H9 (cell line): Measurements from ENCODE around the gene ARHGAP30. TPM values are rescaled to one million over a fixed set of nuclear protein-coding genes. Genes with fewer than 3 reads are reported as not detected.

ENCODE experiments used
- DNase-seq: peaks from one replicate; pipeline ENCODE4 v3.0.0-alpha.2; 2017
- H2AFZ ChIP-seq: one replicate; pipeline ENCODE4 v1.6.1; 2013; ENCODE audit warnings: mild to moderate bottlenecking, low read length, control low read depth, moderate library complexity
- H2AK5ac ChIP-seq: 2 replicates; pipeline ENCODE4 v1.6.1; 2013; ENCODE audit warnings: low read length, control low read depth, mixed read lengths; ENCODE audit not compliant: insufficient read length
- H2BK120ac ChIP-seq: one replicate; pipeline ENCODE4 v1.6.1; 2013; ENCODE audit warnings: low read depth, mild to moderate bottlenecking, low read length, control low read depth, inconsistent platforms; ENCODE audit not compliant: poor library complexity, severe bottlenecking
- H2BK12ac ChIP-seq: 2 replicates; pipeline ENCODE4 v1.6.1; 2013; ENCODE audit warnings: low read length, control low read depth, mixed read lengths, low read depth; ENCODE audit not compliant: insufficient read length
- H2BK15ac ChIP-seq: 2 replicates; pipeline ENCODE4 v1.6.1; 2013; ENCODE audit warnings: low read depth, low read length, control low read depth
- H2BK20ac ChIP-seq: one replicate; pipeline ENCODE4 v1.6.1; 2013; ENCODE audit warnings: low read depth, mild to moderate bottlenecking, low read length, control low read depth, inconsistent platforms; ENCODE audit not compliant: poor library complexity, severe bottlenecking
- H2BK5ac ChIP-seq: 2 replicates; pipeline ENCODE4 v1.6.1; 2013; ENCODE audit warnings: low read length, control low read depth, mixed read lengths; ENCODE audit not compliant: insufficient read length
- H3K14ac ChIP-seq: 2 replicates; pipeline ENCODE4 v1.6.1; 2013; ENCODE audit warnings: low read length, control low read depth; ENCODE audit not compliant: insufficient read depth
- H3K18ac ChIP-seq: 2 replicates; pipeline ENCODE4 v1.6.1; 2013; ENCODE audit warnings: low read depth, mild to moderate bottlenecking, mixed read lengths, low read length, control low read depth; ENCODE audit not compliant: insufficient read length
- H3K23ac ChIP-seq: 2 replicates; pipeline ENCODE4 v1.6.1; 2013; ENCODE audit warnings: low read length, control low read depth, mixed read lengths, low read depth; ENCODE audit not compliant: insufficient read length
- H3K23me2 ChIP-seq: 2 replicates; pipeline ENCODE4 v1.6.1; 2013; ENCODE audit warnings: low read depth, mild to moderate bottlenecking, mixed read lengths, low read length, control low read depth; ENCODE audit not compliant: insufficient read length, poor library complexity, severe bottlenecking
- H3K27ac ChIP-seq: 2 replicates; pipeline ENCODE4 v1.5.1; 2013; ENCODE audit warnings: low read length, control low read depth, mixed read lengths, low read depth; ENCODE audit not compliant: insufficient read length
- H3K27me3 ChIP-seq: 2 replicates; pipeline ENCODE4 v1.6.1; 2013; ENCODE audit warnings: low read length, control low read depth, inconsistent platforms; ENCODE audit not compliant: insufficient read depth
- H3K4ac ChIP-seq: 2 replicates; pipeline ENCODE4 v1.6.1; 2013; ENCODE audit warnings: low read depth, mild to moderate bottlenecking, control low read depth, inconsistent platforms, low read length, moderate library complexity
- H3K4me1 ChIP-seq: 2 replicates; pipeline ENCODE4 v1.6.1; 2013; ENCODE audit warnings: low read length, control low read depth, inconsistent platforms; ENCODE audit not compliant: insufficient read depth
- H3K4me2 ChIP-seq: 2 replicates; pipeline ENCODE4 v1.6.1; 2013; ENCODE audit warnings: low read length, control low read depth, mixed read lengths; ENCODE audit not compliant: insufficient read length, insufficient read depth
- H3K56ac ChIP-seq: 2 replicates; pipeline ENCODE4 v1.6.1; 2013; ENCODE audit warnings: low read depth, mild to moderate bottlenecking, mixed read lengths, low read length, control low read depth; ENCODE audit not compliant: insufficient read length
- H3K79me1 ChIP-seq: 2 replicates; pipeline ENCODE4 v1.6.1; 2013; ENCODE audit warnings: low read depth, mild to moderate bottlenecking, moderate library complexity, low read length, control low read depth, inconsistent platforms; ENCODE audit not compliant: insufficient read depth, poor library complexity, severe bottlenecking
- H3K79me2 ChIP-seq: 2 replicates; pipeline ENCODE4 v1.6.1; 2013; ENCODE audit warnings: low read length, control low read depth, inconsistent platforms; ENCODE audit not compliant: insufficient read depth
- H3K9ac ChIP-seq: 2 replicates; pipeline ENCODE4 v1.6.1; 2013; ENCODE audit warnings: low read length, control low read depth, mixed read lengths; ENCODE audit not compliant: insufficient read length; ENCODE audit errors: extremely low read depth
- H3K9me3 ChIP-seq: one replicate; pipeline ENCODE4 v1.6.1; 2013; ENCODE audit warnings: low read depth, low read length, inconsistent platforms; ENCODE audit not compliant: control insufficient read depth
- H3T11ph ChIP-seq: one replicate; pipeline ENCODE4 v1.6.1; 2013; ENCODE audit warnings: mild to moderate bottlenecking, low read length, control low read depth, inconsistent platforms
- H4K20me1 ChIP-seq: one replicate; pipeline ENCODE4 v1.6.1; 2013; ENCODE audit not compliant: control insufficient read depth, insufficient read length, insufficient read depth
- H4K5ac ChIP-seq: 2 replicates; pipeline ENCODE4 v1.6.1; 2013; ENCODE audit warnings: low read depth, mild to moderate bottlenecking, mixed read lengths, low read length, control low read depth; ENCODE audit not compliant: insufficient read length
- H4K8ac ChIP-seq: replicated peaks from 2 replicates; pipeline ENCODE4 v1.6.1; 2013; ENCODE audit warnings: low read length, control low read depth, mixed read lengths, low read depth; ENCODE audit not compliant: insufficient read length
- H4K91ac ChIP-seq: 2 replicates; pipeline ENCODE4 v1.6.1; 2013; ENCODE audit warnings: low read depth, mild to moderate bottlenecking, moderate library complexity, mixed read lengths, low read length, control low read depth; ENCODE audit not compliant: insufficient read length
- H3K27ac Mint-ChIP-seq, 3 experiments: 2 replicates in 2 of 3; 3 replicates in 1 of 3; pipeline ENCODE4 v1.8.0; 2020 to 2021; ENCODE audit warnings: mixed read lengths in 3 of 3, mild to moderate bottlenecking in 1 of 3, moderate library complexity in 1 of 3
- H3K27me3 Mint-ChIP-seq: 2 replicates; pipeline ENCODE4 v1.8.0; 2021; ENCODE audit warnings: low read depth, mild to moderate bottlenecking, moderate library complexity, mixed read lengths
- H3K36me3 Mint-ChIP-seq, 3 experiments: 2 replicates in 2 of 3; 3 replicates in 1 of 3; pipeline ENCODE4 v1.8.0; 2020 to 2021; ENCODE audit warnings: low read depth in 3 of 3, mixed read lengths in 3 of 3; ENCODE audit not compliant: insufficient read depth in 1 of 3
- H3K4me1 Mint-ChIP-seq, 2 experiments: 2 replicates each; pipeline ENCODE4 v1.8.0; 2020; ENCODE audit warnings: mixed read lengths in 2 of 2
- H3K4me3 Mint-ChIP-seq, 2 experiments: 2 replicates in 1 of 2; 3 replicates in 1 of 2; pipeline ENCODE4 v1.8.0; 2020 to 2021; ENCODE audit warnings: mild to moderate bottlenecking in 2 of 2, mixed read lengths in 2 of 2, moderate library complexity in 1 of 2
- H3K9me3 Mint-ChIP-seq, 2 experiments: 2 replicates in 1 of 2; 3 replicates in 1 of 2; pipeline ENCODE4 v1.8.0; 2020; ENCODE audit warnings: mild to moderate bottlenecking in 2 of 2, mixed read lengths in 2 of 2, moderate library complexity in 1 of 2
- CTCF ChIP-seq: fragments of 200-600 bp; sonication (generic); conservative IDR thresholded peaks from 3 replicates; pipeline ENCODE4 v1.8.0; 2021; ENCODE audit warnings: antibody characterized with exemption, mild to moderate bottlenecking
- WGBS: extraction: QIAGEN DNeasy Blood & Tissue Kit; methylation state at CpG from one replicate; pipeline ENCODE4 v1.1.7; 2013; ENCODE audit warnings: missing lambda C conversion rate, low lambda C conversion rate, mixed read lengths; ENCODE audit not compliant: insufficient read length; ENCODE audit errors: extremely low coverage; 5-methylcytosine and 5-hydroxymethylcytosine counted together
- total RNA-seq: library from RNA; stranded (reverse); gene quantifications from 2 replicates; pipeline ENCODE4 v1.2.1, GENCODE V29; 2021

Gene ARHGAP30
- total RNA-seq, 1 experiment from 2014 or later = 0.13 TPM

GRCh38 chr1:161111117-161111516 is 41.4 kb upstream of the ARHGAP30 start:
- Histone ChIP-seq H2BK20ac (no peak overlapping the region), H3K4me2 (no peak overlapping the region), H4K5ac (no peak overlapping the region), H3K9ac (no peak overlapping the region), H3K56ac (no peak overlapping the region), H3K4ac (no peak overlapping the region), H3K79me1 (peaks cover 8% of the 10 kb centered on the region), H3K27me3 (no peaks in the 10 kb centered on the region), H4K91ac (no peak overlapping the region), H2BK12ac (no peak overlapping the region), H4K20me1 (no peaks in the 10 kb centered on the region), H2AFZ (no peak overlapping the region), H3K4me1 (no peaks in the 10 kb centered on the region), H3K18ac (no peak overlapping the region), H3K23me2 (no peaks in the 10 kb centered on the region), H4K8ac (no peak overlapping the region), H2BK5ac (no peak overlapping the region), H3K27ac (no peak overlapping the region), H3K9me3 (no peaks in the 10 kb centered on the region), H3K79me2 (peaks cover 10% of the 10 kb centered on the region; the same call in 1 of the 2 replicates), H2BK120ac (no peak overlapping the region), H2AK5ac (no peak overlapping the region), H2BK15ac (no peak overlapping the region), H3K14ac (no peak overlapping the region), H3K23ac (no peak overlapping the region), H3T11ph (no peak overlapping the region)
- Mint-ChIP-seq H3K9me3 (no peaks in the 10 kb centered on the region), H3K36me3 (peaks cover 0 to 11% (median 4%) of the 10 kb centered on the region in 3 experiments; a peak in 5 of 7 replicates), H3K4me1 (peaks cover 0 to 5% of the 10 kb centered on the region in 2 experiments; a peak in 2 of 4 replicates), H3K27me3 (no peaks in the 10 kb centered on the region), H3K4me3 (no peak overlapping the region), H3K27ac (no peak overlapping the region)
- DNase-seq = no peak
- WGBS = no CpG with 5 or more reads among the region's 3 CpGs
- no peak for TF ChIP-seq CTCF
